ENCODE results near the gene CCDC12. TPM values are rescaled to one million over a fixed set of nuclear protein-coding genes. Genes with fewer than 3 reads are reported as not detected.

Gene CCDC12
- total and polyA plus RNA-seq, 2 donors (not counting 1 experiment from before 2014, with no cell fraction given), result 84.0 to 97.3 TPM

GRCh38 chr3:46905213-46905560 is 71.4 kb downstream of the CCDC12 start:
- H3K9me3 Mint-ChIP-seq (ENCODE audit: insufficient read depth), result no peaks in the 10 kb centered on the region
- TF ChIP-seq CTCF (IDR thresholded peaks at IDR 0.05) (no peak), EZH2 (IDR thresholded peaks at IDR 0.05; ENCODE audit: borderline replicate concordance, insufficient read depth, low read depth, low read length, poor library complexity, severe bottlenecking) (no peak)

GRCh38 chr3:46904303-46905212 is 72.0 kb downstream of the CCDC12 start:
- TF ChIP-seq CTCF (IDR thresholded peaks at IDR 0.05) (no peak), EZH2 (IDR thresholded peaks at IDR 0.05; ENCODE audit: borderline replicate concordance, insufficient read depth, low read depth, low read length, poor library complexity, severe bottlenecking) (no peak)
- Histone ChIP-seq H3K4me1 (ENCODE audit: control insufficient read depth in 2 of 2, insufficient read depth in 2 of 2, low read length in 2 of 2) (peaks cover 5 to 8% of the 10 kb centered on the region in 2 donors), H3K27ac (ENCODE audit: low read length in 2 of 2) (no peak overlapping the region), H3K36me3 (replicated peaks in 1 of 2; ENCODE audit: control extremely low read depth in 1 of 2, control insufficient read depth in 1 of 2, extremely low read depth in 1 of 2, insufficient read depth in 2 of 2, low read length in 1 of 2) (no peaks in the 10 kb centered on the region), H2AFZ (ENCODE audit: insufficient read depth, low read depth, low read length, poor library complexity, severe bottlenecking) (no peak overlapping the region), H3K27me3 (replicated peaks in 1 of 4; ENCODE audit: control extremely low read depth in 1 of 4, control insufficient read depth in 3 of 4, insufficient read depth in 4 of 4, low read length in 3 of 4) (peaks cover 0 to 7% (median 0%) of the 10 kb centered on the region in 4 experiments), H3K79me2 (ENCODE audit: control insufficient read depth, insufficient read depth, low read length) (no peaks in the 10 kb centered on the region), H3K9ac (ENCODE audit: low read length) (no peak overlapping the region), H3K4me3 (ENCODE audit: control extremely low read depth in 1 of 5, extremely low read depth in 1 of 5, insufficient read depth in 1 of 5, low read depth in 2 of 5, low read length in 4 of 5) (no peak overlapping the region), H3K4me2 (replicated peaks; ENCODE audit: low read depth, low read length, poor library complexity, severe bottlenecking) (no peak overlapping the region), H4K20me1 (ENCODE audit: control insufficient read depth, insufficient read depth, low read length, poor library complexity, severe bottlenecking) (peaks cover 6% of the 10 kb centered on the region), H3K9me3 (ENCODE audit: control extremely low read depth in 1 of 3, control insufficient read depth in 2 of 3, insufficient read depth in 1 of 3, low read length in 2 of 3) (no peaks in the 10 kb centered on the region)
- no peak overlapping the region for H3K4me3 Mint-ChIP-seq
- peaks cover 5% of the 10 kb centered on the region for H3K4me1 Mint-ChIP-seq
- no peaks in the 10 kb centered on the region for H3K9me3 Mint-ChIP-seq (ENCODE audit: insufficient read depth)
- H3K27me3 Mint-ChIP-seq, result no peaks in the 10 kb centered on the region
- POLR2A ChIA-PET, result no interaction called here
- H3K27ac Mint-ChIP-seq, result no peak overlapping the region
- no peak for ATAC-seq (ENCODE audit: low read depth)
- CTCF ChIA-PET, result no interaction called here
- WGBS (ENCODE audit: insufficient coverage), result 90% methylated on average over 9 of the region's 18 CpGs
- intact Hi-C loops (cut with micrococcal nuclease), result no loop called here
- DNase-seq, result no peak

More at GRCh38 chr3:46905213-46905560, 71.4 kb downstream of the CCDC12 start:
- Histone ChIP-seq H3K9me3 (ENCODE audit: control extremely low read depth in 1 of 3, control insufficient read depth in 2 of 3, insufficient read depth in 1 of 3, low read length in 2 of 3) (no peaks in the 10 kb centered on the region), H3K4me2 (replicated peaks; ENCODE audit: low read depth, low read length, poor library complexity, severe bottlenecking) (no peak overlapping the region), H2AFZ (ENCODE audit: insufficient read depth, low read depth, low read length, poor library complexity, severe bottlenecking) (no peak overlapping the region), H4K20me1 (ENCODE audit: control insufficient read depth, insufficient read depth, low read length, poor library complexity, severe bottlenecking) (peaks cover 9% of the 10 kb centered on the region), H3K27ac (ENCODE audit: low read length in 2 of 2) (no peak overlapping the region), H3K36me3 (replicated peaks in 1 of 2; ENCODE audit: control extremely low read depth in 1 of 2, control insufficient read depth in 1 of 2, extremely low read depth in 1 of 2, insufficient read depth in 2 of 2, low read length in 1 of 2) (no peaks in the 10 kb centered on the region), H3K4me1 (ENCODE audit: control insufficient read depth in 2 of 2, insufficient read depth in 2 of 2, low read length in 2 of 2) (peaks cover 9 to 12% of the 10 kb centered on the region in 2 donors), H3K9ac (ENCODE audit: low read length) (no peak overlapping the region), H3K79me2 (ENCODE audit: control insufficient read depth, insufficient read depth, low read length) (no peaks in the 10 kb centered on the region), H3K4me3 (ENCODE audit: control extremely low read depth in 1 of 5, extremely low read depth in 1 of 5, insufficient read depth in 1 of 5, low read depth in 2 of 5, low read length in 4 of 5) (no peak overlapping the region), H3K27me3 (replicated peaks in 1 of 4; ENCODE audit: control extremely low read depth in 1 of 4, control insufficient read depth in 3 of 4, insufficient read depth in 4 of 4, low read length in 3 of 4) (peaks cover 0 to 2% (median 0%) of the 10 kb centered on the region in 4 experiments)
- DNase-seq, result no peak
- POLR2A ChIA-PET, result no interaction called here
- no peak for ATAC-seq (ENCODE audit: low read depth)
- Mint-ChIP-seq H3K27ac (no peak overlapping the region), H3K27me3 (no peaks in the 10 kb centered on the region), H3K4me3 (no peak overlapping the region), H3K4me1 (peaks cover 7% of the 10 kb centered on the region)
- WGBS (ENCODE audit: insufficient coverage), result 100% methylated on average over 2 of the region's 3 CpGs
- CTCF ChIA-PET, result no interaction called here
- intact Hi-C loops (cut with micrococcal nuclease), result no loop called here

Data from B cell (primary cell).